K562 (cell line): ENCODE measurements around the gene WNT6. TPM values are rescaled to one million over a fixed set of nuclear protein-coding genes. Genes with fewer than 3 reads are reported as not detected.

Experiments
- ATAC-seq: fragments of 200-7000 bp; cut with Tn5 transposase; 3 replicates; pipeline ENCODE4 v1.9.1; 2020; ENCODE audit warnings: moderate library complexity
- BruUV-seq: library from RNA; stranded (reverse); fragments of 400-500 nt; replicated peaks from 2 replicates; lab custom pipeline; 2021; lab: Mats Ljungman, UMichigan
- CTCF ChIA-PET: fragments of 300-600 bp; formaldehyde crosslinking; extraction: SDS; loops from one replicate; lab custom pipeline; 2021; ENCODE audit warnings: low intra/inter-chr PET ratio; lab: Yijun Ruan, JAX
- POLR2A ChIA-PET: fragments of 300-600, 350-650 bp; sonication (Branson Sonifier 250); formaldehyde crosslinking; extraction: SDS; loops from one replicate; lab custom pipeline; 2021; ENCODE audit warnings: antibody characterized with exemption, inconsistent platforms; lab: Yijun Ruan, JAX
- DNase-seq, 4 experiments: peaks; one replicate each; pipeline versions ENCODE4 v3.0.0 to v3.0.0-alpha.2; 2011 to 2018; ENCODE audit warnings: low spot score in 3 of 4, mixed read lengths in 3 of 4; ENCODE audit errors: extremely low read depth in 1 of 4
- FAIRE-seq: peaks from 2 replicates; lab custom pipeline; 2011; peaks lifted over from hg19 to GRCh38; lab: Jason Lieb, UNC
- H2AFZ ChIP-seq: 2 replicates; pipeline ENCODE4 v1.6.0; 2011; ENCODE audit warnings: low read depth, low read length, control low read depth, inconsistent platforms
- H3K27ac ChIP-seq: fragments of 200-600 bp; 3 replicates; pipeline ENCODE4 v1.8.0; 2011; ENCODE audit warnings: low read depth, mild to moderate bottlenecking, control low read depth, inconsistent platforms, low read length, moderate library complexity, mixed read lengths; ENCODE audit errors: extremely low read depth
- H3K27me3 ChIP-seq, 2 experiments: fragments of 300-600 bp in 1 of 2; 2 replicates in 1 of 2; 3 replicates in 1 of 2; pipeline versions ENCODE4 v1.6.0 to v1.8.0; 2011; ENCODE audit warnings: inconsistent platforms in 2 of 2, low read length in 2 of 2, mild to moderate bottlenecking in 1 of 2, mixed read lengths in 1 of 2, moderate library complexity in 1 of 2; ENCODE audit not compliant: control insufficient read depth in 2 of 2, insufficient read depth in 2 of 2
- H3K36me3 ChIP-seq: fragments of 300-600 bp; 3 replicates; pipeline ENCODE4 v1.8.0; 2011; ENCODE audit warnings: mild to moderate bottlenecking, low read length, inconsistent platforms; ENCODE audit not compliant: control insufficient read depth, insufficient read depth
- H3K4me1 ChIP-seq, 2 experiments: fragments of 200-600 bp in 1 of 2; replicated peaks in 1 of 2; 2 replicates in 1 of 2; 3 replicates in 1 of 2; pipeline versions ENCODE4 v1.5.1 to v1.8.0; 2011; ENCODE audit warnings: inconsistent platforms in 2 of 2, low read length in 2 of 2, mild to moderate bottlenecking in 1 of 2, mixed read lengths in 1 of 2, moderate library complexity in 1 of 2; ENCODE audit not compliant: control insufficient read depth in 2 of 2, insufficient read depth in 2 of 2
- H3K4me2 ChIP-seq: 2 replicates; pipeline ENCODE4 v1.6.1; 2011; ENCODE audit warnings: low read length, control low read depth, inconsistent platforms, mixed read lengths; ENCODE audit not compliant: insufficient read depth
- H3K4me3 ChIP-seq: fragments of 200-600 bp; sonication (generic), shearing (Covaris generic); 2 replicates; pipeline ENCODE4 v1.5.1; 2016; ENCODE audit warnings: control low read depth, inconsistent platforms
- H3K79me2 ChIP-seq: fragments of 200-600 bp; 3 replicates; pipeline ENCODE4 v1.8.0; 2011; ENCODE audit warnings: low read length, inconsistent platforms; ENCODE audit not compliant: control insufficient read depth, insufficient read depth
- H3K9ac ChIP-seq, 2 experiments: 2 replicates each; pipeline versions ENCODE4 v1.6.0 to v1.6.1; 2011; ENCODE audit warnings: low read depth in 2 of 2, low read length in 2 of 2, control low read depth in 1 of 2, inconsistent platforms in 1 of 2, mild to moderate bottlenecking in 1 of 2, mixed read lengths in 1 of 2; ENCODE audit not compliant: insufficient read depth in 1 of 2
- H3K9me1 ChIP-seq: one replicate; pipeline ENCODE4 v1.6.0; 2011; ENCODE audit warnings: inconsistent platforms, mild to moderate bottlenecking, low read length, moderate library complexity; ENCODE audit not compliant: control insufficient read depth, insufficient read depth
- H3K9me3 ChIP-seq: replicated peaks from 2 replicates; pipeline ENCODE4 v1.5.1; 2011; ENCODE audit warnings: low read depth, low read length, inconsistent platforms; ENCODE audit not compliant: control insufficient read depth, insufficient read depth
- H4K20me1 ChIP-seq: replicated peaks from 2 replicates; pipeline ENCODE4 v1.6.1; 2011; ENCODE audit warnings: low read length, inconsistent platforms, mixed read lengths; ENCODE audit not compliant: control insufficient read depth, insufficient read depth
- CBX5 ChIP-seq: IDR thresholded peaks from 2 replicates; pipeline ENCODE4 v1.6.1; 2014; ENCODE audit warnings: low read depth, borderline replicate concordance
- CCAR2 ChIP-seq: fragments of 200-400 bp; formaldehyde crosslinking; IDR thresholded peaks from 2 replicates; pipeline ENCODE4 v1.6.1; 2017; ENCODE audit warnings: mild to moderate bottlenecking, low read depth, low read length
- CEBPB ChIP-seq: fragments of 450-650 bp; IDR thresholded peaks from 2 replicates; pipeline ENCODE4 v1.6.1; 2016; ENCODE audit warnings: missing genetic modification characterization, missing compliant biosample characterization
- FOXJ3 ChIP-seq: sonication (generic); formaldehyde crosslinking; IDR thresholded peaks from 2 replicates; pipeline ENCODE4 v1.4.0; 2020; ENCODE audit warnings: mild to moderate bottlenecking, missing genetic modification reagents
- HMGN3 ChIP-seq: IDR thresholded peaks from 2 replicates; pipeline ENCODE4 v1.6.1; 2011; ENCODE audit warnings: borderline replicate concordance, low read depth, mild to moderate bottlenecking, mixed read lengths, low read length; ENCODE audit not compliant: insufficient read length; ENCODE audit errors: extremely low read depth
- MEIS2 ChIP-seq: fragments of 450-650 bp; IDR thresholded peaks from 2 replicates; pipeline ENCODE4 v1.6.1; 2014; ENCODE audit warnings: mild to moderate bottlenecking; ENCODE audit not compliant: partially characterized antibody
- NCOA2 ChIP-seq, 2 experiments: fragments of 450-650 bp; IDR thresholded peaks; 2 replicates each; pipeline ENCODE4 v1.6.1; 2018; ENCODE audit warnings: mild to moderate bottlenecking in 2 of 2, moderate library complexity in 1 of 2; ENCODE audit not compliant: partially characterized antibody in 2 of 2
- RBM14 ChIP-seq: fragments of 200-400 bp; formaldehyde crosslinking; IDR thresholded peaks from 2 replicates; pipeline ENCODE4 v1.6.1; 2018; ENCODE audit warnings: low read depth, mild to moderate bottlenecking, low read length, moderate library complexity, borderline replicate concordance; ENCODE audit not compliant: insufficient read depth
- RBM17 ChIP-seq: fragments of 200-400 bp; formaldehyde crosslinking; IDR thresholded peaks from 2 replicates; pipeline ENCODE4 v1.6.1; 2017; ENCODE audit warnings: low read depth, mild to moderate bottlenecking, low read length, borderline replicate concordance
- TOE1 ChIP-seq, 2 experiments: fragments of 450-650 bp in 1 of 2; sonication (generic) in 1 of 2; formaldehyde crosslinking in 1 of 2; IDR thresholded peaks; 2 replicates each; pipeline versions ENCODE4 v1.7.1 to v1.8.0; 2016 to 2022; ENCODE audit warnings: borderline replicate concordance in 2 of 2, mild to moderate bottlenecking in 2 of 2, antibody characterized with exemption in 1 of 2, inconsistent platforms in 1 of 2, low read depth in 1 of 2, missing genetic modification reagents in 1 of 2, moderate library complexity in 1 of 2
- ZBTB7A ChIP-seq: IDR thresholded peaks from 2 replicates; pipeline ENCODE4 v1.6.1; 2011; ENCODE audit warnings: low read depth, mild to moderate bottlenecking, low read length, moderate library complexity, borderline replicate concordance; ENCODE audit not compliant: control insufficient read depth
- ZNF766 ChIP-seq: fragments of 200-800 bp; sonication (Bioruptor generic); conservative IDR thresholded peaks from 2 replicates; pipeline ENCODE4 v1.6.1; 2016; ENCODE audit warnings: missing genetic modification characterization, missing compliant biosample characterization
- ZNF780A ChIP-seq: fragments of 250-450 bp; sonication (Bioruptor Pico); IDR thresholded peaks from 2 replicates; pipeline ENCODE4 v1.5.0; 2021; ENCODE audit warnings: mild to moderate bottlenecking
- ZNF785 ChIP-seq: fragments of 250-450 bp; sonication (Bioruptor Pico); IDR thresholded peaks from 2 replicates; pipeline ENCODE4 v1.4.0; 2020; ENCODE audit warnings: mild to moderate bottlenecking
- WGBS: fragments of 100-300 bp; shearing (Covaris generic); methylation state at CpG from one replicate; pipeline ENCODE4 v1.1.6; 2016; ENCODE audit warnings: low coverage, mixed read lengths; ENCODE audit not compliant: insufficient coverage; ENCODE audit errors: missing lambda C conversion rate; 5-methylcytosine and 5-hydroxymethylcytosine counted together
- in situ Hi-C: fragments of 300-500 bp; cut with MboI; formaldehyde crosslinking; loops from 4 replicates; pipeline ENCODE4 v1.15.0; 2018; ENCODE audit warnings: inconsistent platforms, mixed read lengths
- intact Hi-C: fragments of 100-400 bp; cut with micrococcal nuclease; formaldehyde crosslinking; loops from 2 replicates; pipeline ENCODE4 v1.14.2; 2022
- polyA plus RNA-seq, 8 experiments: library from polyadenylated mRNA; depleted of rRNA in 4 of 8; stranded (reverse) in 5 of 8; unstranded in 3 of 8; fragments of >200 nt; fragmentation: Nextera tagmentation in 2 of 8; fragmentation: Illumina TruSeq in 1 of 8; extraction: Ambion mirVana in 2 of 8; extraction: Trizol in 1 of 8; gene quantifications; 2 replicates each; pipeline versions ENCODE4 v1.2.1 to v1.2.3, GENCODE V29; 2011 to 2014; ENCODE audit warnings: inconsistent platforms in 1 of 8, missing spikeins in 1 of 8
- total RNA-seq, 7 experiments: library from RNA; depleted of rRNA in 6 of 7; stranded (reverse); fragments of >200 nt in 6 of 7; fragmentation: Illumina TruSeq in 2 of 7; extraction: Trizol in 2 of 7; gene quantifications; 2 replicates each; pipeline versions ENCODE4 v1.2.1 to v1.2.3, GENCODE V29; 2011 to 2021; ENCODE audit warnings: low replicate concordance in 1 of 7
- TF ChIP-seq, protein P1 (sequence below): fragments of 450-650 bp; formaldehyde crosslinking; IDR thresholded peaks from 2 replicates; pipeline ENCODE4 v1.4.0; 2020; ENCODE audit warnings: mild to moderate bottlenecking, moderate library complexity

Gene WNT6
- total and polyA plus RNA-seq, 9 of the 15 experiments (the other 6 are each of a cell fraction or from before 2014, with no cell fraction given), result not detected

DNA sequence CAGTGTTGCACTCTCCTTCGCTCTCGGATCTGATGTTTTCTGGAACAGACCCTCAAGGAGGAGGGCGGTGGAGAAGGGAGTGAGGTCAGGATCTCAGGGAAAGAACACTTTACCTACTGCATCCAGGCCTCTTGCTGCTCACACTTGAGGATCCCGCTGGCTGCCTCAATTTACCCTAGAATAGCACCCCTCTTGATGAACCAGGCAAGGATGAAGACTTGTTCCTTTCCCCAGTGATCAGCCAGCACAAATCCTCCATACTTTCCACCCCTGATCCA lies 35.2 kb downstream of the WNT6 start:
- POLR2A ChIA-PET, result no interaction called here
- TF ChIP-seq CBX5, result no peak
- TF ChIP-seq ZNF785 (CRISPR knock-in tag), result no peak
- no peak for TF ChIP-seq MEIS2
- TF ChIP-seq RBM14, result no peak
- TF ChIP-seq, all 486 proteins: peak for 0
- 0% methylated on average over 1 of the region's 4 CpGs for WGBS

DNA sequence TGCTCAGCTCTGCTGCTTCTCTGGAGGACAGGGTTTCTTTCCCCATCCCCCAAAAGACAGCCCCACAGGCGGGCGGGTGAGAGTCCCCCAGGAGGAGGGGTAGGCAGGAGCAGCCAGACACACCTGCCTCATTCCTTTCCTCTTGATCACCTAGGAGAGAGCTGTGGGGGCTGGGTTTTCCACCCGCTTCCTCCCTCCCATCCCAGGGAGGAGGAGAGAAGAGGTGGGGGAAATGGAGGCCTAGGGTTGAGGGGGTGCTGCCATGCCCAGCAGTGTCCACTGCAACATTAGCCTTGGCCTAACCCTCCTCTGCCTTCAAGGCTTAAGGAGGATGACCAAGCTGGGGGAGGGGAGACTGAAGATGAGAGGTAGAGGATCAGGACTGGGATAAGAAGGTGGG lies 35.7 kb downstream of the WNT6 start:
- BruUV-seq, result no TSS peak
- Histone ChIP-seq H3K9me3 (no peaks in the 10 kb centered on the region), H3K9me1 (no peaks in the 10 kb centered on the region), H4K20me1 (0 out of 2 replicates have a peak, but pooled peaks cover 6% of the 10 kb centered on the region), H3K27ac (no peak overlapping the region), H3K4me3 (no peak overlapping the region), H3K27me3 (peaks cover 2 to 49% of the 10 kb centered on the region in 2 experiments; a peak in 4 of 5 replicates), H3K9ac (no peak overlapping the region), H3K36me3 (no peaks in the 10 kb centered on the region), H3K79me2 (no peaks in the 10 kb centered on the region), H3K4me2 (no peak overlapping the region), H2AFZ (no peak overlapping the region), H3K4me1 (peaks cover 0 to 33% of the 10 kb centered on the region in 2 experiments; a peak in 2 of 5 replicates)
- ATAC-seq (no peak), FAIRE-seq (no peak), DNase-seq (no peak)
- intact Hi-C loops (no loop called here), in situ Hi-C loops (no loop called here)
- ChIA-PET POLR2A (no interaction called here), CTCF (no interaction called here)
- TF ChIP-seq CEBPB (tag), result no peak
- TF ChIP-seq CCAR2, result no peak
- no peak for TF ChIP-seq RBM17
- no peak for TF ChIP-seq NCOA2 (IDR thresholded peaks at IDR 0.05; ENCODE audit: partially characterized antibody in 2 of 2)
- TF ChIP-seq FOXJ3 (CRISPR knock-in tag), result no peak
- no peak for TF ChIP-seq ZNF766 (CRISPR knock-in tag)
- no peak for TF ChIP-seq ZBTB7A
- TF ChIP-seq, protein P1, sequence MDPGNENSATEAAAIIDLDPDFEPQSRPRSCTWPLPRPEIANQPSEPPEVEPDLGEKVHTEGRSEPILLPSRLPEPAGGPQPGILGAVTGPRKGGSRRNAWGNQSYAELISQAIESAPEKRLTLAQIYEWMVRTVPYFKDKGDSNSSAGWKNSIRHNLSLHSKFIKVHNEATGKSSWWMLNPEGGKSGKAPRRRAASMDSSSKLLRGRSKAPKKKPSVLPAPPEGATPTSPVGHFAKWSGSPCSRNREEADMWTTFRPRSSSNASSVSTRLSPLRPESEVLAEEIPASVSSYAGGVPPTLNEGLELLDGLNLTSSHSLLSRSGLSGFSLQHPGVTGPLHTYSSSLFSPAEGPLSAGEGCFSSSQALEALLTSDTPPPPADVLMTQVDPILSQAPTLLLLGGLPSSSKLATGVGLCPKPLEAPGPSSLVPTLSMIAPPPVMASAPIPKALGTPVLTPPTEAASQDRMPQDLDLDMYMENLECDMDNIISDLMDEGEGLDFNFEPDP (CRISPR knock-in tag), result no peak
- no peak for TF ChIP-seq TOE1 (IDR thresholded peaks at IDR 0.05; ENCODE audit: borderline replicate concordance)
- no peak for TF ChIP-seq TOE1 (CRISPR knock-in tag; IDR thresholded peaks at IDR 0.05; ENCODE audit: borderline replicate concordance, low read depth)
- TF ChIP-seq ZNF780A, result no peak
- TF ChIP-seq HMGN3, result no peak
- WGBS, result no CpG with 5 or more reads among the region's 3 CpGs

More for the DNA sequence above, 35.2 kb downstream of the WNT6 start:
- H3K4me2 ChIP-seq, result no peak overlapping the region
- DNase-seq (no peak), ATAC-seq (no peak), FAIRE-seq (no peak)
- no peaks in the 10 kb centered on the region for H3K9me3 ChIP-seq
- H3K36me3 ChIP-seq, result no peaks in the 10 kb centered on the region
- H3K4me3 ChIP-seq, result no peak overlapping the region
- H3K27me3 ChIP-seq, result peaks cover 2 to 54% of the 10 kb centered on the region in 2 experiments; a peak in 4 of 5 replicates
- no TSS peak for BruUV-seq
- intact Hi-C loops, result no loop called here
- H3K4me1 ChIP-seq, result peaks cover 0 to 33% of the 10 kb centered on the region in 2 experiments; a peak in 2 of 5 replicates
- no peak overlapping the region for H3K27ac ChIP-seq
- H3K9me1 ChIP-seq, result no peaks in the 10 kb centered on the region
- H2AFZ ChIP-seq, result no peak overlapping the region
- in situ Hi-C loops, result no loop called here
- H3K79me2 ChIP-seq, result no peaks in the 10 kb centered on the region
- CTCF ChIA-PET, result no interaction called here
- no peak overlapping the region for H3K9ac ChIP-seq
- H4K20me1 ChIP-seq, result 0 out of 2 replicates have a peak, but pooled peaks cover 6% of the 10 kb centered on the region
